ENCODE measurements around the gene KIF5C. TPM values are rescaled to one million over a fixed set of nuclear protein-coding genes. Genes with fewer than 3 reads are reported as not detected.
"Not testable (repeated sequence)": the region's sequence is repeated elsewhere in the genome, so short reads cannot be mapped to it uniquely, and the experiment has no call there.

The KIF5C gene
- total RNA-seq, 1 donor from 2014 or later = 6.9 TPM

GRCh38 chr2:148853458-148853857 lies 21.6 kb upstream of the KIF5C start:
- no peak overlapping the region for H3K4me3 ChIP-seq (ENCODE audit: low read depth, low read length)
- no peak for DNase-seq (ENCODE audit: low read depth)
- no peak for TF ChIP-seq CTCF (conservative IDR thresholded peaks at IDR 0.05; ENCODE audit: low read depth, low read length)

GRCh38 chr2:148860037-148860436 lies 15.0 kb upstream of the KIF5C start:
- no peak for TF ChIP-seq CTCF (conservative IDR thresholded peaks at IDR 0.05; ENCODE audit: low read depth, low read length)
- no peak for DNase-seq (ENCODE audit: low read depth)
- H3K4me3 ChIP-seq (ENCODE audit: low read depth, low read length) = no peak overlapping the region

- no peak for TF ChIP-seq CTCF (conservative IDR thresholded peaks at IDR 0.05; ENCODE audit: low read depth, low read length)
- H3K4me3 ChIP-seq (ENCODE audit: low read depth, low read length) = no peak overlapping the region
- no peak for DNase-seq (ENCODE audit: low read depth)
These were observed 13.7 kb upstream of the KIF5C start for GRCh38 chr2:148861367-148861766.

GRCh38 chr2:148862478-148862877 lies 12.5 kb upstream of the KIF5C start:
- DNase-seq (ENCODE audit: low read depth); H3K4me3 ChIP-seq (ENCODE audit: low read depth, low read length): not testable (repeated sequence)

- no peak for TF ChIP-seq CTCF (conservative IDR thresholded peaks at IDR 0.05; ENCODE audit: low read depth, low read length)
- H3K4me3 ChIP-seq (ENCODE audit: low read depth, low read length) = no peak overlapping the region
- DNase-seq (ENCODE audit: low read depth) = no peak
These were observed 9.5 kb upstream of the KIF5C start for GRCh38 chr2:148865512-148865911.

- H3K4me3 ChIP-seq (ENCODE audit: low read depth, low read length) = no peak overlapping the region
- DNase-seq (ENCODE audit: low read depth) = no peak
- no peak for TF ChIP-seq CTCF (conservative IDR thresholded peaks at IDR 0.05; ENCODE audit: low read depth, low read length)
These were observed 8.9 kb upstream of the KIF5C start for GRCh38 chr2:148866091-148866490.

- no peak overlapping the region for H3K4me3 ChIP-seq (ENCODE audit: low read depth, low read length)
- no peak for DNase-seq (ENCODE audit: low read depth)
- TF ChIP-seq CTCF (conservative IDR thresholded peaks at IDR 0.05; ENCODE audit: low read depth, low read length) = no peak
These were observed 7.8 kb upstream of the KIF5C start for GRCh38 chr2:148867079-148867769.

Data from epithelial cell of proximal tubule (primary cell).